Activated CD4-positive, alpha-beta T cell treated with anti-CD3 and anti-CD28 coated beads for 36 hours (primary cell): Measurements from ENCODE around the gene SLC6A2. TPM values are rescaled to one million over a fixed set of nuclear protein-coding genes. Genes with fewer than 3 reads are reported as not detected.
"Not testable (repeated sequence)": the region's sequence is repeated elsewhere in the genome, so short reads cannot be mapped to it uniquely, and the experiment has no call there.

Experiments
- ATAC-seq: fragments of 200-7000 bp; cut with Tn5 transposase; one replicate; pipeline ENCODE4 v1.10.0; 2021; ENCODE audit warnings: mild to moderate bottlenecking, moderate library complexity
- CTCF ChIA-PET: fragments of 350-600 bp; sonication (Branson Sonifier 250); formaldehyde crosslinking; loops from one replicate; lab custom pipeline; 2021; ENCODE audit warnings: antibody characterized with exemption; lab: Charles Lee
- POLR2A ChIA-PET: fragments of 350-600 bp; sonication (Branson Sonifier 250); formaldehyde crosslinking; loops from one replicate; lab custom pipeline; 2021; ENCODE audit warnings: antibody characterized with exemption, inconsistent platforms; lab: Charles Lee
- DNase-seq: peaks from one replicate; pipeline ENCODE4 v3.0.0-alpha.2; 2020
- H3K27ac Mint-ChIP-seq: one replicate; pipeline ENCODE4 v1.8.0; 2021; ENCODE audit warnings: mixed read lengths
- H3K27me3 Mint-ChIP-seq: one replicate; pipeline ENCODE4 v1.8.0; 2021; ENCODE audit warnings: mixed read lengths
- H3K36me3 Mint-ChIP-seq: one replicate; pipeline ENCODE4 v1.8.0; 2021; ENCODE audit warnings: low read depth, mixed read lengths
- H3K4me1 Mint-ChIP-seq: one replicate; pipeline ENCODE4 v1.8.0; 2021; ENCODE audit warnings: mixed read lengths
- H3K4me3 Mint-ChIP-seq: one replicate; pipeline ENCODE4 v1.8.0; 2021; ENCODE audit warnings: mild to moderate bottlenecking, moderate library complexity, mixed read lengths
- H3K9me3 Mint-ChIP-seq: one replicate; pipeline ENCODE4 v1.8.0; 2021; ENCODE audit warnings: low read depth, mixed read lengths
- intact Hi-C, 2 experiments: fragments of 100-400 bp; cut with DNase I in 1 of 2; cut with micrococcal nuclease in 1 of 2; formaldehyde crosslinking; loops; one replicate each; pipeline versions ENCODE4 v1.14.2 to v1.15.1; 2022 to 2024; cut with DNase I, micrococcal nuclease
- total RNA-seq, 2 experiments: library from RNA; stranded (reverse); gene quantifications; one replicate each; pipeline ENCODE4 v1.2.3, GENCODE V29; 2021

The SLC6A2 gene
- total RNA-seq, 2 experiments from 2014 or later, result not detected

DNA sequence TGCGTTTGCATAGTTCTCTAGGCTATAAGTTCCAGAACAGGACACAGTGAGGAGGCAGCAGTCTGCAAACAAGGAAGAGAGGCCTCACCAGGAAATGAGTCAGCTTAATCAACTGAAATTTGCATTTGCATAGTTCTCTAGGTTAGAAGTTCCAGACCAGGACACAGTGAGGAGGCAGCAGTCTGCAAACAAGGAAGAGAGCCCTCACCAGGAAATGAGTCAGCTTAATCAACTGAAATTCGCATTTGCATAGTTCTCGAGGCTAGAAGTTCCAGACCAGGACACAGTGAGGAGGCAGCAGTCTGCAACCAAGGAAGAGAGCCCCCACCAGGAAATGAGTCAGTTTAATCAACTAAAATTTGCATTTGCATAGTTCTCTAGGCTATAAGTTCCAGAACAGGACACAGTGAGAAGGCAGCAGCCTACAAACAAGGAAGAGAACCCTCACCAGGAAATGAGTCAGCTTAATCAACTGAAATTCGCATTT is 97.4 kb downstream of the SLC6A2 start:
- CTCF ChIA-PET, H3K4me3 Mint-ChIP-seq, H3K36me3 Mint-ChIP-seq: not testable (repeated sequence)

More for the DNA sequence above, 97.4 kb downstream of the SLC6A2 start:
- H3K27me3 Mint-ChIP-seq, POLR2A ChIA-PET, ATAC-seq: not testable (repeated sequence)
- Mint-ChIP-seq H3K27ac (peak overlapping the region; percentile 83), H3K4me1 (peaks cover 21% of the 10 kb centered on the region), H3K9me3 (peaks cover 17% of the 10 kb centered on the region)
- peak; percentile 32 for DNase-seq
- intact Hi-C loops, result loop anchor here in 1 of 2 experiments (2.0 kb wide), 2 partner anchors 282 to 450 kb away; no protein-coding TSS in a partner anchor

Other genes with a start within 250 kb of the SLC6A2 start
- not detected for gene MMP2, start 176.8 kb upstream of the SLC6A2 start, total RNA-seq
- gene LPCAT2, start 146.9 kb upstream of the SLC6A2 start, total RNA-seq, result under 1 TPM; 0.37 to 0.59 TPM
- gene CAPNS2, start 89.3 kb upstream of the SLC6A2 start, total RNA-seq, result not detected
- not detected for gene CES1, start 177.1 kb downstream of the SLC6A2 start, total RNA-seq
- not detected for gene CES5A, start 219.4 kb downstream of the SLC6A2 start, total RNA-seq